Thoracic aorta (tissue), 2 donors: ENCODE results near the gene ARHGEF6. TPM values are rescaled to one million over a fixed set of nuclear protein-coding genes. Genes with fewer than 3 reads are reported as not detected.

Source experiments
- ATAC-seq: fragments of 150-250 bp; one replicate; pipeline ENCODE4 v1.8.0; 2017; ENCODE audit warnings: low read depth; ENCODE audit not compliant: insufficient number of reproducible peaks, low FRiP score
- DNase-seq: peaks from one replicate; pipeline ENCODE4 v3.0.0-alpha.2; 2020; ENCODE audit warnings: low spot score
- H3K27ac ChIP-seq, 2 donors: fragments of 200-600 bp; sonication (generic); 1 replicate in 1 of 2; 2 replicates in 1 of 2; pipeline ENCODE4 v1.5.1; 2016; ENCODE audit warnings: mild to moderate bottlenecking in 2 of 2, moderate library complexity in 2 of 2
- H3K27me3 ChIP-seq: fragments of 200-600 bp; sonication (generic); replicated peaks from 2 replicates; pipeline ENCODE4 v1.6.0; 2016; ENCODE audit warnings: mild to moderate bottlenecking; ENCODE audit not compliant: insufficient read depth
- H3K36me3 ChIP-seq: fragments of 200-600 bp; sonication (generic); one replicate; pipeline ENCODE4 v1.5.1; 2016
- H3K4me1 ChIP-seq, 2 donors: fragments of 200-600 bp; sonication (generic); 1 replicate in 1 of 2; 2 replicates in 1 of 2; pipeline versions ENCODE4 v1.5.1 to v1.6.0; 2016; ENCODE audit warnings: low read depth in 2 of 2, mild to moderate bottlenecking in 1 of 2; ENCODE audit not compliant: control insufficient read depth in 1 of 2
- H3K4me3 ChIP-seq: fragments of 200-600 bp; sonication (generic); 2 replicates; pipeline ENCODE4 v1.5.1; 2016; ENCODE audit warnings: mild to moderate bottlenecking
- H3K9me3 ChIP-seq: fragments of 200-600 bp; sonication (generic); 2 replicates; pipeline ENCODE4 v1.5.1; 2016
- total RNA-seq, 2 donors: library from RNA; depleted of rRNA; stranded (reverse); fragments of >200 nt; gene quantifications; one replicate each; pipeline versions ENCODE4 v1.1.0 to v1.2.3, GENCODE V29; 2016
- TF ChIP-seq, protein P1 (sequence below): fragments of 200-600 bp; sonication (generic); IDR thresholded peaks from one replicate; pipeline ENCODE4 v1.5.1; 2019; ENCODE audit warnings: antibody characterized with exemption

The ARHGEF6 gene
- total RNA-seq, 2 donors from 2014 or later = 25.7 to 34.8 TPM

- no peaks in the 10 kb centered on the region for H3K27me3 ChIP-seq
- TF ChIP-seq, protein P1, sequence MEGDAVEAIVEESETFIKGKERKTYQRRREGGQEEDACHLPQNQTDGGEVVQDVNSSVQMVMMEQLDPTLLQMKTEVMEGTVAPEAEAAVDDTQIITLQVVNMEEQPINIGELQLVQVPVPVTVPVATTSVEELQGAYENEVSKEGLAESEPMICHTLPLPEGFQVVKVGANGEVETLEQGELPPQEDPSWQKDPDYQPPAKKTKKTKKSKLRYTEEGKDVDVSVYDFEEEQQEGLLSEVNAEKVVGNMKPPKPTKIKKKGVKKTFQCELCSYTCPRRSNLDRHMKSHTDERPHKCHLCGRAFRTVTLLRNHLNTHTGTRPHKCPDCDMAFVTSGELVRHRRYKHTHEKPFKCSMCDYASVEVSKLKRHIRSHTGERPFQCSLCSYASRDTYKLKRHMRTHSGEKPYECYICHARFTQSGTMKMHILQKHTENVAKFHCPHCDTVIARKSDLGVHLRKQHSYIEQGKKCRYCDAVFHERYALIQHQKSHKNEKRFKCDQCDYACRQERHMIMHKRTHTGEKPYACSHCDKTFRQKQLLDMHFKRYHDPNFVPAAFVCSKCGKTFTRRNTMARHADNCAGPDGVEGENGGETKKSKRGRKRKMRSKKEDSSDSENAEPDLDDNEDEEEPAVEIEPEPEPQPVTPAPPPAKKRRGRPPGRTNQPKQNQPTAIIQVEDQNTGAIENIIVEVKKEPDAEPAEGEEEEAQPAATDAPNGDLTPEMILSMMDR = no peak
- no peak within 1 kb of the TSS for H3K27ac ChIP-seq
- H3K9me3 ChIP-seq = no peaks in the 10 kb centered on the region
- no peaks in the 10 kb centered on the region for H3K36me3 ChIP-seq
- no peak for ATAC-seq
- H3K4me3 ChIP-seq = no peak within 1 kb of the TSS
- no peak for DNase-seq
- no peaks in the 10 kb centered on the region for H3K4me1 ChIP-seq
Observed at GRCh38 chrX:136647677-136648360, 132.9 kb downstream of the ARHGEF6 start, which contains the start of gene CD40LG. Gene CD40LG, plus strand, starts transcription at chrX:136648158. Its CDS starts 91 bp downstream, at chrX:136648249.

DNA sequence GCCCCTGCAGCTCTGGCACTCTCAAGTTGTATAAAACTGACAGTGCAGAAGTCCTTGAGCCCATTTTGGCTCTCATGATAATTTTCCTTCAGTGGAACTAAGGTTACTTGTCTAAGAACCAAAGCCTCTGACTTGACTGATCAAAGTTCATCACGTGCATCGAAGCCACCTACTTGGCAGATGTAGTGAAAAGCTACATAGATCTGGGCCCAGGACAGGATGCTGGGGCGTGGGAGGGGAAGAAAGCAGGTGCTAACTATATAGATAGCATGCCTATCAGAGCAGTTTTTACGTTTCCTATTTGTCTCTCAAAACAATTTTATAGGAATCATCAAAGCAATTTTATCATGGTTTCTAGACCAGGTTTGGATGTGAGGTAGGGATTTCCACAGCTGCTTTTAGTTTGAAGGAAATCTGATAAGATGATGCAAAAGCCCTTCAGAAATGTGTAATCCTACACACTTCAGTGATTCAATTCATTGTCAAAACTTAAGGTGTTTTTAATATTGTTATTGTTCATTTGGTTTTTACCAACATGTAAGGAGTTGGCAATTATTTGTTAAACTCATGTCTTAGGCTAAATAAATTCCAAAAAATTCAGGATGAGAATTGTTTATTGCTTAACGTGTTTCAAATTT is 134.0 kb downstream of the ARHGEF6 start:
- Histone ChIP-seq H3K36me3 (no peaks in the 10 kb centered on the region), H3K4me1 (no peaks in the 10 kb centered on the region), H3K27ac (no peak overlapping the region), H3K9me3 (no peaks in the 10 kb centered on the region), H3K27me3 (no peaks in the 10 kb centered on the region), H3K4me3 (no peak overlapping the region)
- TF ChIP-seq, protein P1 = no peak
- no peak for ATAC-seq
- no peak for DNase-seq

DNA sequence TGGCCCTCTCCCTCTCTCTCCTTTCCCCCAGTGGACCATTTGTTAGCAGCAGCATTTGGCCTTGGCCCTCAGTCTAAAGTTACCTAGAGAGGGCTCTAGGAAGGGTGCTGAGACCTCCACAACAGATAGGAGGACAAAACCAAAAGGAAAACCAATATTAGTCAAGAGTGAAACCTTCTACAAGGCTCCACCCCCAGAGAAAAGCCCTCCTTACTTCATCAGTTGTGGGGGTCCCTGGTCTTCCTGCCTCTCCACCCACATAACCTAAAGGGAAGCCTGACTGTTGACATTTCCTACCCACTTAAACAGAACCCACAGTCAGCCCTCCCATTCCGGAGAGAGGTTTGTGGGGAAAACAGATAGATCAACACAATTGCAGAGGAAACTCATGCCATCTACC is 137.5 kb downstream of the ARHGEF6 start:
- Histone ChIP-seq H3K4me1 (no peaks in the 10 kb centered on the region), H3K36me3 (no peaks in the 10 kb centered on the region), H3K4me3 (no peak overlapping the region), H3K27ac (no peak overlapping the region), H3K9me3 (no peaks in the 10 kb centered on the region), H3K27me3 (no peaks in the 10 kb centered on the region)
- ATAC-seq (no peak), DNase-seq (no peak)
- TF ChIP-seq, protein P1 = no peak

GRCh38 chrX:136639506-136640176 is 141.1 kb downstream of the ARHGEF6 start:
- no peaks in the 10 kb centered on the region for H3K36me3 ChIP-seq
- no peak overlapping the region for H3K4me3 ChIP-seq
- H3K9me3 ChIP-seq = no peaks in the 10 kb centered on the region
- no peak for DNase-seq
- TF ChIP-seq, protein P1 = no peak
- no peak for ATAC-seq
- no peaks in the 10 kb centered on the region for H3K27me3 ChIP-seq
- H3K27ac ChIP-seq = no peak overlapping the region
- H3K4me1 ChIP-seq = no peaks in the 10 kb centered on the region

DNA sequence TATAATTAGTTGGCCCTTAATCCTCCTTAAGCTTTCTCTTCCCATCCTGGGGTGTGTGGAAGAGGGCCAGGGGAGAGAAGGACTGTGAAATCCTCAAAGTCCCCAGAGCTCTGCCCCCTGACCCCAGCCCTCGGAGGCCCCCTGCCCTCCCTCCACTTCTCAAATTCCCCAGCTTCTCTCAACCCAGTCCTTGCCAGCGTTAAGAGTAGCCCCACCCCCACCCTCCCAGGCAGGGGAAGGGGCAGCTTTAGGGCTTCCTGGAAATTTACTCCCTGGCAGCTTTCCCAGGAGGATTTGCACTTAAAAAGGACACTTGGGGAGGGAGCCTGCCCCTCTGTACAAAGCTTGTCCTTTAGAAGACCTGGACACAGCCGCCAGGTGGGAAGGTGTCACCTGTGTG is 144.6 kb downstream of the ARHGEF6 start:
- no peaks in the 10 kb centered on the region for H3K4me1 ChIP-seq
- no peak overlapping the region for H3K27ac ChIP-seq
- no peaks in the 10 kb centered on the region for H3K36me3 ChIP-seq
- DNase-seq = no peak
- TF ChIP-seq, protein P1 = no peak
- ATAC-seq = no peak
- H3K9me3 ChIP-seq = no peaks in the 10 kb centered on the region
- no peaks in the 10 kb centered on the region for H3K27me3 ChIP-seq
- H3K4me3 ChIP-seq = no peak overlapping the region
